ENCODE measurements around the gene PLCXD3.
"Not testable (repeated sequence)": the region's sequence is repeated elsewhere in the genome, so short reads cannot be mapped to it uniquely, and the experiment has no call there.

PLCXD3 gene

GRCh38 chr5:41485533-41485932 lies 24.9 kb downstream of the PLCXD3 start:
- DNase-seq = no peak

GRCh38 chr5:41482715-41483114 lies 27.7 kb downstream of the PLCXD3 start:
- DNase-seq = no peak

- DNase-seq = no peak
Observed at GRCh38 chr5:41482173-41482572, 28.2 kb downstream of the PLCXD3 start.

- not testable (repeated sequence) for DNase-seq
Observed at GRCh38 chr5:41471571-41472208, 38.7 kb downstream of the PLCXD3 start.

- DNase-seq = no peak
Observed at GRCh38 chr5:41465493-41466171, 44.8 kb downstream of the PLCXD3 start.

- no peak for DNase-seq
Observed at GRCh38 chr5:41459557-41459956, 50.8 kb downstream of the PLCXD3 start.

- no peak for DNase-seq
Observed at GRCh38 chr5:41457094-41457493, 53.3 kb downstream of the PLCXD3 start.

GRCh38 chr5:41452506-41452905 lies 57.9 kb downstream of the PLCXD3 start:
- no peak for DNase-seq

GRCh38 chr5:41447650-41448510 lies 62.5 kb downstream of the PLCXD3 start:
- no peak for DNase-seq

GRCh38 chr5:41445937-41446563 lies 64.4 kb downstream of the PLCXD3 start:
- no peak for DNase-seq

- DNase-seq = no peak
Observed at GRCh38 chr5:41435276-41435675, 75.1 kb downstream of the PLCXD3 start.

GRCh38 chr5:41433552-41434181 lies 76.7 kb downstream of the PLCXD3 start:
- no peak for DNase-seq

GRCh38 chr5:41432481-41433253 lies 77.7 kb downstream of the PLCXD3 start:
- DNase-seq = no peak

- no peak for DNase-seq
Observed at GRCh38 chr5:41427505-41427904, 82.9 kb downstream of the PLCXD3 start.

GRCh38 chr5:41425736-41426135 lies 84.7 kb downstream of the PLCXD3 start:
- no peak for DNase-seq

GRCh38 chr5:41420492-41421067 lies 89.8 kb downstream of the PLCXD3 start:
- DNase-seq = no peak

GRCh38 chr5:41418220-41419031 lies 92.0 kb downstream of the PLCXD3 start:
- DNase-seq = no peak

GRCh38 chr5:41416336-41416735 lies 94.1 kb downstream of the PLCXD3 start:
- DNase-seq = no peak

- DNase-seq = no peak
Observed at GRCh38 chr5:41415242-41415641, 95.2 kb downstream of the PLCXD3 start.

GRCh38 chr5:41414598-41414997 lies 95.8 kb downstream of the PLCXD3 start:
- no peak for DNase-seq

- no peak for DNase-seq
Observed at GRCh38 chr5:41413074-41413473, 97.3 kb downstream of the PLCXD3 start.
